ENCODE measurements around the gene AIM2.
"Not testable (repeated sequence)": the region's sequence is repeated elsewhere in the genome, so short reads cannot be mapped to it uniquely, and the experiment has no call there.

The AIM2 gene

DNA sequence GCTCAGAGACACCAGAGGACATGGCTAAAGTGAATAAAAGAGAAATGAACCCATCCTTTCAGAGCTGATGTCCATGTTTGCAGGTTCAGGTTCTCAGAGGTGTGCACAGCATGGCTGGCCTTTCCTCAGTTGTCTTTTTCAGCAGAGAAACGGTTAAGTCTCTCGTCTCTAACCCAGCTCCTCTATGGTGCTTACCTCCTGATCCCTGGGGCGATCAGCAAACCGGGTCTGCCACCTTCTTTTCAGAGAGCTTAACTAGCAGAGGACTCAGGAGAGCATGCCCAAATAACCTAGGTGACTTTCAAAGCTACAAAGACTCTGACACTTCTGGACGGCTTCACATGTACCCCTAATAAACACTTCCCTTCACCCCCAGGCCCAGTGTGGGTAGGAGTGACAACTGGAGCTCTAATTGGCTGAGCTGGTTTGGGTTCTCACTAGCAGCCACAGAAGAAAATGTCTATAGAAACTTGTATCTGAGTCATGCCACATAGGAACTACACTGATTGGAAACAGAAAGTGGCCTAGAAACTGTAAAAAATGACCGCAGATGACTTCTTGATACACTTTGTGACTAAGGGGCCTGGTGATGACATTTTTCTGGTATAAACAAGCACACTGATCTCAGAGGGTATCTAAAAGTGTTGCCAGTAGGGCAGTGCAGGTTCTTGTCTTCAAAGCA, at the start of gene AIM2:
Gene AIM2, minus strand, starts transcription at position 329 of the 682 bp plus-strand sequence. CDS start 3,267 bp downstream, outside the sequence.
- TF ChIP-seq ZFX (IDR thresholded peaks at IDR 0.05; ENCODE audit: borderline replicate concordance) (no peak), CTCF (IDR thresholded peaks at IDR 0.05) (no peak)
- no peak within 1 kb of the TSS for H3K27ac ChIP-seq

DNA sequence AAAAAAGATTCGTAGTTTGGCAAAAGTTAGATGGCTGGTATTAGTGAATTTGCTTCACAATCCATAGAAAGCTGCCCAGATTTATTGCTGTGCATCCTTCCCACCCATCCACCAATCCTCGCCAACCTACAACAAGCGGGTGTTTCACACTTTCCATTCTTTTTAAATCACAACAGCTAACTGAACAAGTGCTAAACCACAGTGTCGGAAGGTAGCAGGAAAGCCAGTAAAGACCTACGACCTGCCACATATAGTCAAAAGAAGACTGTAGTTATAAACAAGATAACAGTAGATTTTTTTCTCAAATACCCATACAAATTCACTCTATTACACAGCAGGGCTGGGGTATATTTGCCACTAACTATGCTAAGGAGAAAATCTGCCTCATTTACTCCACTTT, 47.0 kb upstream of the AIM2 start:
- no peak overlapping the region for H3K27ac ChIP-seq
- TF ChIP-seq ZFX (IDR thresholded peaks at IDR 0.05; ENCODE audit: borderline replicate concordance) (no peak), CTCF (IDR thresholded peaks at IDR 0.05) (no peak)

GRCh38 chr1:159122005-159122621, 45.5 kb upstream of the AIM2 start:
- no peak overlapping the region for H3K27ac ChIP-seq
- TF ChIP-seq ZFX (IDR thresholded peaks at IDR 0.05; ENCODE audit: borderline replicate concordance), result no peak
- TF ChIP-seq CTCF (IDR thresholded peaks at IDR 0.05), result no peak

- no peak overlapping the region for H3K27ac ChIP-seq
- no peak for TF ChIP-seq CTCF (IDR thresholded peaks at IDR 0.05)
- no peak for TF ChIP-seq ZFX (IDR thresholded peaks at IDR 0.05; ENCODE audit: borderline replicate concordance)
These were observed 45.0 kb upstream of the AIM2 start for GRCh38 chr1:159121526-159121925.

DNA sequence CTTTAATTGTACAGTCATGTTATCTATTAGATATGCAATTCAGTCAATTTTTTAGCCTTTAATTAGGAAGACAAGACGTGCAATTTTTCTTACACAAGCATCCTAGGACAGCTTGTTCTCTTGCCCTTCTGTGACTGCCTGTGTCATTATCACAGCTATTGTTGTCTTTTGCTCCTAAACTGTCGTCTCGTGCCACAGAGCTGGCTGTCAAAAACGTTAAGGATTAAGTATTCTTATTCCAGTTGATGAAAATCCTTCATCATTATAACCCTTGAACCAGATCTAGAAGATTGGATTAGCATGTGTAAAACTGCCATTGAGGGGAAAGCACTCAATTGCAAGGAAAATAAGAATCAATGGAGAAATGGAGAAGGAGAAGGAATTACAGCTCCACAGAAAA, 43.8 kb upstream of the AIM2 start:
- no peak overlapping the region for H3K27ac ChIP-seq
- no peak for TF ChIP-seq ZFX (IDR thresholded peaks at IDR 0.05; ENCODE audit: borderline replicate concordance)
- TF ChIP-seq CTCF (IDR thresholded peaks at IDR 0.05), result no peak

DNA sequence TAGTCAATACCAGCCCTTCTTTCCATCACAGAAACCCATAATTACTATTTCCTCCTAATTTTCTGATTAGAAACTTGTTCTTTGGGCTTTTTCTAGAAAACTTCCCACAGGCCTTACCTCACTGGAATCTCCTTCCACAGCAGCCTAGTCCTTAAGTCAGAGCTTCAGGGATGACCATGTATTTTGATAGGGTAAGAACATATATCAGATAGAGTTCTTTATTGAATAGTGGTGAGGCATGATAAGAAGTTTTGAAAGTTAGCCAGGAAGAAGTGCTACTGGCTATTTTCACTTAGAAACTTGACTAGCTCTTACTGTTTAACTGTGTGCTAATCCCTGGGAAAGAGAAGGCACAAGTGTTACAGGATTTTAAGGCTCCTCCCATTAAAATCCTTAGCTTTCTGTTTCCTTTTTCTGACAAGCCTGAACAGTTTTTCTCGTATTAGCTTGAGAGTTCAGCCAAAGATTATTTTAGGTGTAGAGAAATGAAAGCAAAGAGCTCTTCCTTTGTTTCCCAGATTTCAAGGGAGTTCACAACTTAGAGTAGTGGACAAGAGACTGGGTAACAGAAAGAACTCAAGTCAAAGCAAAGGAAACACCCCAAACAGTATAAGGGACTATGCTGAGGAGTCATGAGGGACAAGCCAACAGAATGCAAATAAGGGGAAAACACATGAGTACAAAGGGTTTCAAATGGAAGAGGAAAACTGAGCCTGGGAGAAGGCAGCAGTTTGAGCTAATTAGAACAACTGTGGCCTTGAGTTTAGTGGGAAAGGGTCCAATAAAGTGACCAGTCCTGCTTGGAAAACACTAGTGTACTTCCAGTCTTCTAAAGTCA, 37.2 kb upstream of the AIM2 start:
- H3K27ac ChIP-seq, result no peak overlapping the region
- TF ChIP-seq ZFX (IDR thresholded peaks at IDR 0.05; ENCODE audit: borderline replicate concordance), result no peak
- no peak for TF ChIP-seq CTCF (IDR thresholded peaks at IDR 0.05)

GRCh38 chr1:159103021-159103420, 26.5 kb upstream of the AIM2 start:
- H3K27ac ChIP-seq, result not testable (repeated sequence)
